PC-9 (cell line): ENCODE results near the gene ZNF485. TPM values are rescaled to one million over a fixed set of nuclear protein-coding genes. Genes with fewer than 3 reads are reported as not detected.

Experiments
- Bru-seq: library from RNA; stranded (reverse); fragments of 400-500 nt; gene quantifications from one replicate; lab custom pipeline; 2021; lab: Mats Ljungman, UMichigan
- BruChase-seq, 2 experiments: library from RNA; stranded (reverse); fragments of 400-500 nt; gene quantifications; one replicate each; lab custom pipeline; 2021; lab: Mats Ljungman, UMichigan
- BruUV-seq: library from RNA; stranded (reverse); fragments of 400-500 nt; replicated peaks from 2 replicates; lab custom pipeline; 2021; lab: Mats Ljungman, UMichigan
- CTCF ChIA-PET: fragments of 300-600 bp; sonication (Branson Sonifier 250); formaldehyde crosslinking; loops from one replicate; lab custom pipeline; 2022; ENCODE audit warnings: antibody characterized with exemption; lab: Charles Lee
- POLR2A ChIA-PET: fragments of 300-600 bp; sonication (Branson Sonifier 250); formaldehyde crosslinking; loops from one replicate; lab custom pipeline; 2022; ENCODE audit warnings: antibody characterized with exemption; ENCODE audit not compliant: unreplicated experiment; lab: Charles Lee
- DNase-seq, 2 experiments: peaks; one replicate each; pipeline versions ENCODE4 v3.0.0 to v3.0.0-alpha.2; 2015 to 2022; ENCODE audit warnings: mixed read lengths in 1 of 2
- H2AFZ ChIP-seq: fragments of 200-600 bp; sonication (generic); 2 replicates; pipeline ENCODE4 v1.8.1; 2017; ENCODE audit warnings: antibody characterized with exemption
- H3F3A ChIP-seq: fragments of 200-600 bp; sonication (generic); 2 replicates; pipeline ENCODE4 v1.8.1; 2017; ENCODE audit warnings: antibody characterized with exemption, mild to moderate bottlenecking, low read depth; ENCODE audit not compliant: insufficient read depth
- H3K27ac ChIP-seq: fragments of 200-600 bp; sonication (generic); 2 replicates; pipeline ENCODE4 v1.6.1; 2016; ENCODE audit warnings: mixed run types
- H3K27me3 ChIP-seq: fragments of 200-600 bp; sonication (generic); 2 replicates; pipeline ENCODE4 v1.6.1; 2016; ENCODE audit warnings: low read depth, mixed run types; ENCODE audit not compliant: insufficient read depth
- H3K36me3 ChIP-seq: fragments of 200-600 bp; sonication (generic); 2 replicates; pipeline ENCODE4 v1.6.1; 2016; ENCODE audit warnings: low read depth, mixed run types
- H3K4me1 ChIP-seq: fragments of 200-600 bp; sonication (generic); replicated peaks from 2 replicates; pipeline ENCODE4 v1.6.1; 2016; ENCODE audit warnings: mixed run types; ENCODE audit not compliant: insufficient read depth
- H3K4me2 ChIP-seq: fragments of 200-600 bp; sonication (generic); 2 replicates; pipeline ENCODE4 v1.6.1; 2017; ENCODE audit warnings: mixed run types
- H3K4me3 ChIP-seq: fragments of 200-600 bp; sonication (generic); 2 replicates; pipeline ENCODE4 v1.6.1; 2016; ENCODE audit warnings: mixed run types
- H3K79me2 ChIP-seq: fragments of 200-600 bp; sonication (generic); 2 replicates; pipeline ENCODE4 v1.6.1; 2017; ENCODE audit warnings: low read depth, mixed run types
- H3K9me2 ChIP-seq: fragments of 200-600 bp; sonication (generic); 2 replicates; pipeline ENCODE4 v1.8.1; 2017; ENCODE audit warnings: mild to moderate bottlenecking; ENCODE audit not compliant: insufficient read depth
- H3K9me3 ChIP-seq: fragments of 200-600 bp; sonication (generic); 2 replicates; pipeline ENCODE4 v1.8.1; 2016; ENCODE audit warnings: low read depth; ENCODE audit not compliant: insufficient read depth
- H4K20me1 ChIP-seq: fragments of 200-600 bp; sonication (generic); 2 replicates; pipeline ENCODE4 v1.8.1; 2017; ENCODE audit not compliant: insufficient read depth
- EZH2 ChIP-seq: fragments of 200-600 bp; sonication (generic); IDR thresholded peaks from 2 replicates; pipeline ENCODE4 v1.8.0; 2017; ENCODE audit warnings: antibody characterized with exemption, low read depth
- intact Hi-C: fragments of 100-400 bp; cut with micrococcal nuclease; formaldehyde crosslinking; loops from one replicate; pipeline ENCODE4 v1.10.0; 2022; ENCODE audit not compliant: unreplicated experiment
- long read RNA-seq: library from polyadenylated mRNA; stranded (forward); transcript quantifications from one replicate; pipeline ENCODE4 v2.0.0, GENCODE V29; 2022
- total RNA-seq: library from RNA; stranded (reverse); gene quantifications from 2 replicates; pipeline ENCODE4 v1.2.3, GENCODE V29; 2021
- TF ChIP-seq, protein P1 (sequence below): fragments of 200-600 bp; sonication (generic); conservative IDR thresholded peaks from 2 replicates; pipeline ENCODE4 v1.6.1; 2017; ENCODE audit warnings: mixed run types, antibody characterized with exemption, mild to moderate bottlenecking, moderate library complexity

Gene ZNF485
- 2.1 and 3.7 TPM in 2 replicates for total RNA-seq
- Bru-seq, nascent RNA, result percentile 53 among the genes with signal in this experiment
- BruChase-seq, experiment 1, labeled RNA remaining after a 2-hour chase, result percentile 45 among the genes with signal in this experiment
- percentile 31 among the genes with signal in this experiment for BruChase-seq, experiment 2, labeled RNA remaining after a 6-hour chase
- long read RNA-seq, partial matches to known transcripts, result 0 of 4 reads
- long read RNA-seq, other reads (novel, unspliced or antisense), result 1 of 4 reads

GRCh38 chr10:43606323-43607198, at the start of gene ZNF485:
ZNF485 (plus strand) TSS chr10:43606438; CDS start chr10:43607051, 613 bp downstream.
- TSS peak; percentile 59 for BruUV-seq
- Histone ChIP-seq H3F3A (no peaks in the 10 kb centered on the region), H4K20me1 (no peaks in the 10 kb centered on the region), H3K4me2 (peak within 1 kb of the TSS; percentile 91), H3K9me3 (peaks cover 9% of the 10 kb centered on the region; the same call in 1 of the 2 replicates), H3K36me3 (peaks cover 11% of the 10 kb centered on the region; the same call in 1 of the 2 replicates), H3K4me3 (peak within 1 kb of the TSS; percentile 85), H3K9me2 (no peaks in the 10 kb centered on the region), H3K27ac (no peak within 1 kb of the TSS), H3K79me2 (no peaks in the 10 kb centered on the region), H3K27me3 (peaks cover 15% of the 10 kb centered on the region; the same call in 1 of the 2 replicates), H2AFZ (peak within 1 kb of the TSS; percentile 89), H3K4me1 (peaks cover 6% of the 10 kb centered on the region; the same call in 1 of the 2 replicates)
- intact Hi-C loops, result loop anchor here (1.0 kb wide), 1 partner anchor 42 kb away; the partner anchor contains the start of gene ZNF32
- ChIA-PET POLR2A (interaction anchor here (0.8 kb wide), 1 partner anchor 478 kb away, joined by 3 read pairs; no protein-coding TSS in a partner anchor), CTCF (no interaction called here)
- peak in 1 of 2 experiments; percentile 55 for DNase-seq
- TF ChIP-seq, protein P1, sequence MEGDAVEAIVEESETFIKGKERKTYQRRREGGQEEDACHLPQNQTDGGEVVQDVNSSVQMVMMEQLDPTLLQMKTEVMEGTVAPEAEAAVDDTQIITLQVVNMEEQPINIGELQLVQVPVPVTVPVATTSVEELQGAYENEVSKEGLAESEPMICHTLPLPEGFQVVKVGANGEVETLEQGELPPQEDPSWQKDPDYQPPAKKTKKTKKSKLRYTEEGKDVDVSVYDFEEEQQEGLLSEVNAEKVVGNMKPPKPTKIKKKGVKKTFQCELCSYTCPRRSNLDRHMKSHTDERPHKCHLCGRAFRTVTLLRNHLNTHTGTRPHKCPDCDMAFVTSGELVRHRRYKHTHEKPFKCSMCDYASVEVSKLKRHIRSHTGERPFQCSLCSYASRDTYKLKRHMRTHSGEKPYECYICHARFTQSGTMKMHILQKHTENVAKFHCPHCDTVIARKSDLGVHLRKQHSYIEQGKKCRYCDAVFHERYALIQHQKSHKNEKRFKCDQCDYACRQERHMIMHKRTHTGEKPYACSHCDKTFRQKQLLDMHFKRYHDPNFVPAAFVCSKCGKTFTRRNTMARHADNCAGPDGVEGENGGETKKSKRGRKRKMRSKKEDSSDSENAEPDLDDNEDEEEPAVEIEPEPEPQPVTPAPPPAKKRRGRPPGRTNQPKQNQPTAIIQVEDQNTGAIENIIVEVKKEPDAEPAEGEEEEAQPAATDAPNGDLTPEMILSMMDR, result no peak
- TF ChIP-seq EZH2, result no peak

- Histone ChIP-seq H4K20me1 (no peaks in the 10 kb centered on the region), H3K79me2 (no peaks in the 10 kb centered on the region), H3K4me3 (no peak overlapping the region), H3F3A (no peaks in the 10 kb centered on the region; the same call in 1 of the 2 replicates), H3K4me1 (no peaks in the 10 kb centered on the region), H3K9me2 (no peaks in the 10 kb centered on the region), H3K36me3 (peaks cover 28% of the 10 kb centered on the region), H3K9me3 (peaks cover 43% of the 10 kb centered on the region), H3K27ac (no peak overlapping the region), H3K27me3 (no peaks in the 10 kb centered on the region), H2AFZ (no peak overlapping the region), H3K4me2 (no peak overlapping the region)
- intact Hi-C loops, result no loop called here
- ChIA-PET CTCF (no interaction called here), POLR2A (no interaction called here)
- DNase-seq, result no peak
- BruUV-seq, result no TSS peak
- TF ChIP-seq, protein P1, result no peak
- no peak for TF ChIP-seq EZH2
Measured at GRCh38 chr10:43557214-43557613, 49.0 kb upstream of the ZNF485 start.

DNA sequence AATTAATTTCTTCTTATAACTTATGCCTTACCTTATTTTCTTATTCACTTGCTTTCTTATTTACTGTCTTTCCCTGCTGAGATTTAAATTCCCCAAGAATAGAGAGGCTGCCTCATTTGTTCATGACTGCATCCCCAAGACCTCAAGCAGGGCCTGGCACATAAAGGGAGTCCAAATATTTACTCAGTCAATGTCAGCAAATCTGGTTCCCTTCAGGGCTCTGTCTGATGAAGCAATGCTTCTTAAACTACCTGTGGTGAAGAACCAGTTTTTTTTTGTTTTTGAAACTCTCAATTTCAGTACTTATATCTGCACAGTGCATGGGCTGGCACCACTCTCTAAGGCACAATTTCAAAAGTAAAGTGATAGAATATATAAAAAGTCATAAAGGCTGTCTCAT, 36.6 kb upstream of the ZNF485 start:
- CTCF ChIA-PET, result no interaction called here
- Histone ChIP-seq H3K9me3 (0 out of 2 replicates have a peak, but pooled peaks cover 3% of the 10 kb centered on the region), H3K27ac (no peak overlapping the region), H3K36me3 (0 out of 2 replicates have a peak, but pooled peaks cover 12% of the 10 kb centered on the region), H3K4me2 (no peak overlapping the region), H3F3A (peaks cover 6% of the 10 kb centered on the region; the same call in 1 of the 2 replicates), H3K79me2 (no peaks in the 10 kb centered on the region), H4K20me1 (no peaks in the 10 kb centered on the region), H3K4me1 (peaks cover 7% of the 10 kb centered on the region; the same call in 1 of the 2 replicates), H3K9me2 (no peaks in the 10 kb centered on the region), H3K4me3 (no peak overlapping the region), H3K27me3 (no peaks in the 10 kb centered on the region), H2AFZ (no peak overlapping the region)
- TF ChIP-seq EZH2, result no peak
- TF ChIP-seq, protein P1, result no peak
- intact Hi-C loops, result loop anchor here (10.0 kb wide), 1 partner anchor 1015 kb away; no protein-coding TSS in a partner anchor
- BruUV-seq, result no TSS peak
- DNase-seq, result no peak
- POLR2A ChIA-PET, result no interaction called here
